IMR-90 (cell line): ENCODE results near the gene NFKBIE. TPM values are rescaled to one million over a fixed set of nuclear protein-coding genes. Genes with fewer than 3 reads are reported as not detected.

ENCODE experiments used
- ATAC-seq: fragments of 200-7000 bp; cut with Tn5 transposase; 2 replicates; pipeline ENCODE4 v1.9.1; 2020; ENCODE audit warnings: low read depth, mild to moderate bottlenecking, moderate library complexity
- BruUV-seq: library from RNA; stranded (reverse); fragments of 400-500 nt; replicated peaks from 2 replicates; lab custom pipeline; 2021; lab: Mats Ljungman, UMichigan
- CTCF ChIA-PET: fragments of 300-600 bp; formaldehyde crosslinking; extraction: SDS; loops from one replicate; lab custom pipeline; 2021; ENCODE audit warnings: antibody characterized with exemption; lab: Yijun Ruan, JAX
- POLR2A ChIA-PET: fragments of 300-600 bp; sonication (Branson Sonifier 250); formaldehyde crosslinking; loops from one replicate; lab custom pipeline; 2022; ENCODE audit warnings: antibody characterized with exemption; ENCODE audit not compliant: unreplicated experiment; lab: Charles Lee
- DNase-seq: peaks from one replicate; pipeline ENCODE4 v3.0.0; 2013
- H2AFZ ChIP-seq: replicated peaks from 2 replicates; pipeline ENCODE3; 2013; ENCODE audit warnings: low read length, mild to moderate bottlenecking; ENCODE audit not compliant: poor library complexity
- H2AK5ac ChIP-seq: 2 replicates; pipeline ENCODE4 v1.6.1; 2013; ENCODE audit warnings: low read depth, low read length, inconsistent platforms
- H2AK9ac ChIP-seq: replicated peaks from 2 replicates; pipeline ENCODE3; 2013; ENCODE audit warnings: mild to moderate bottlenecking, low read depth, low read length, moderate library complexity; ENCODE audit not compliant: poor library complexity
- H2BK120ac ChIP-seq: 2 replicates; pipeline ENCODE4 v1.6.1; 2013; ENCODE audit warnings: low read depth, low read length, inconsistent platforms
- H2BK15ac ChIP-seq: 3 replicates; pipeline ENCODE4 v1.6.1; 2013; ENCODE audit warnings: low read depth, low read length, inconsistent platforms
- H2BK20ac ChIP-seq: 2 replicates; pipeline ENCODE4 v1.6.1; 2013; ENCODE audit warnings: low read depth, mild to moderate bottlenecking, inconsistent platforms, low read length, moderate library complexity
- H2BK5ac ChIP-seq: 2 replicates; pipeline ENCODE4 v1.6.1; 2013; ENCODE audit warnings: mild to moderate bottlenecking, low read depth, low read length, inconsistent platforms; ENCODE audit not compliant: poor library complexity, severe bottlenecking
- H3K14ac ChIP-seq: replicated peaks from 2 replicates; pipeline ENCODE4 v1.6.1; 2013; ENCODE audit warnings: low read depth, low read length, inconsistent platforms
- H3K18ac ChIP-seq: 2 replicates; pipeline ENCODE4 v1.6.1; 2013; ENCODE audit warnings: low read depth, low read length, control low read depth
- H3K23ac ChIP-seq: 2 replicates; pipeline ENCODE4 v1.6.1; 2013; ENCODE audit warnings: low read depth, low read length, inconsistent platforms
- H3K27ac ChIP-seq: 2 replicates; pipeline ENCODE4 v1.5.1; 2013; ENCODE audit warnings: mild to moderate bottlenecking, control low read depth, low read length; ENCODE audit not compliant: insufficient read depth
- H3K27me3 ChIP-seq: 2 replicates; pipeline ENCODE4 v1.6.1; 2013; ENCODE audit warnings: low read length; ENCODE audit not compliant: control insufficient read depth, insufficient read depth
- H3K36me3 ChIP-seq: 2 replicates; pipeline ENCODE4 v1.6.1; 2013; ENCODE audit warnings: low read length, mixed read lengths; ENCODE audit not compliant: control insufficient read depth, insufficient read depth
- H3K4ac ChIP-seq: 2 replicates; pipeline ENCODE4 v1.6.1; 2013; ENCODE audit warnings: low read depth, low read length, inconsistent platforms
- H3K4me1 ChIP-seq: 2 replicates; pipeline ENCODE4 v1.6.1; 2013; ENCODE audit warnings: low read length, mixed read lengths; ENCODE audit not compliant: control insufficient read depth, insufficient read depth
- H3K4me2 ChIP-seq: 2 replicates; pipeline ENCODE4 v1.6.1; 2013; ENCODE audit warnings: low read depth, mild to moderate bottlenecking, control low read depth, low read length, moderate library complexity
- H3K4me3 ChIP-seq: 2 replicates; pipeline ENCODE4 v1.5.1; 2013; ENCODE audit warnings: low read depth, mild to moderate bottlenecking, control low read depth, low read length, moderate library complexity; ENCODE audit not compliant: insufficient read depth
- H3K56ac ChIP-seq: 2 replicates; pipeline ENCODE4 v1.6.1; 2013; ENCODE audit warnings: low read length, inconsistent platforms; ENCODE audit not compliant: insufficient read depth; ENCODE audit errors: extremely low read depth
- H3K79me1 ChIP-seq, 2 experiments: 2 replicates each; pipeline ENCODE4 v1.6.1; 2013; ENCODE audit warnings: low read length in 2 of 2, inconsistent platforms in 1 of 2, low read depth in 1 of 2
- H3K9ac ChIP-seq: 2 replicates; pipeline ENCODE4 v1.6.1; 2013; ENCODE audit warnings: low read depth, low read length, control low read depth
- H3K9me1 ChIP-seq: 2 replicates; pipeline ENCODE4 v1.6.1; 2013; ENCODE audit warnings: low read length, inconsistent platforms; ENCODE audit not compliant: insufficient read depth
- H3K9me3 ChIP-seq: 2 replicates; pipeline ENCODE4 v1.6.1; 2013; ENCODE audit warnings: low read length; ENCODE audit not compliant: control insufficient read depth, insufficient read depth
- H4K20me1 ChIP-seq: 2 replicates; pipeline ENCODE4 v1.6.1; 2013; ENCODE audit warnings: low read length, inconsistent platforms; ENCODE audit not compliant: insufficient read depth
- H4K5ac ChIP-seq: 2 replicates; pipeline ENCODE4 v1.6.1; 2013; ENCODE audit warnings: mild to moderate bottlenecking, low read depth, low read length, control low read depth
- H4K8ac ChIP-seq, 2 experiments: 2 replicates each; pipeline ENCODE4 v1.6.1; 2013; ENCODE audit warnings: low read depth in 2 of 2, low read length in 2 of 2, control low read depth in 1 of 2, inconsistent platforms in 1 of 2
- H4K91ac ChIP-seq: 2 replicates; pipeline ENCODE4 v1.6.1; 2013; ENCODE audit warnings: low read depth, low read length, inconsistent platforms; ENCODE audit not compliant: insufficient read depth
- CTCF ChIP-seq: conservative IDR thresholded peaks from 2 replicates; pipeline ENCODE4 v1.5.1; 2012; ENCODE audit warnings: mild to moderate bottlenecking, low read depth, low read length, improper control_type of control experiment
- ELK1 ChIP-seq: fragments of 150-350 bp; IDR thresholded peaks from 2 replicates; pipeline ENCODE4 v1.6.1; 2016; ENCODE audit warnings: low read depth, mild to moderate bottlenecking, low read length, moderate library complexity, borderline replicate concordance
- FOS ChIP-seq: fragments of 150-350 bp; IDR thresholded peaks from 2 replicates; pipeline ENCODE4 v1.6.1; 2016; ENCODE audit warnings: low read depth, low read length
- MAFK ChIP-seq: IDR thresholded peaks from 2 replicates; pipeline ENCODE4 v1.6.1; 2012; ENCODE audit warnings: low read depth, low read length, improper control_type of control experiment
- MAZ ChIP-seq: IDR thresholded peaks from 2 replicates; pipeline ENCODE4 v1.6.1; 2012; ENCODE audit warnings: low read depth, mild to moderate bottlenecking, low read length, improper control_type of control experiment, moderate library complexity, borderline replicate concordance
- NFE2L2 ChIP-seq: fragments of 150-350 bp; IDR thresholded peaks from 2 replicates; pipeline ENCODE4 v1.6.1; 2016; ENCODE audit warnings: low read depth, mild to moderate bottlenecking, low read length
- POLR2A ChIP-seq: IDR thresholded peaks from 2 replicates; pipeline ENCODE4 v1.6.1; 2012; ENCODE audit warnings: mild to moderate bottlenecking, low read depth, low read length
- RAD21 ChIP-seq: IDR thresholded peaks from 2 replicates; pipeline ENCODE4 v1.6.1; 2012; ENCODE audit warnings: low read length, improper control_type of control experiment
- RFX5 ChIP-seq: IDR thresholded peaks from 2 replicates; pipeline ENCODE4 v1.8.0; 2012; ENCODE audit warnings: low read depth, mild to moderate bottlenecking, low read length, moderate library complexity
- SMC3 ChIP-seq: fragments of 150-350 bp; IDR thresholded peaks from 2 replicates; pipeline ENCODE4 v1.6.1; 2016; ENCODE audit warnings: low read depth, mild to moderate bottlenecking, antibody characterized with exemption, low read length, moderate library complexity
- WGBS, 2 experiments: methylation state at CpG; one replicate each; pipeline versions ENCODE4 v1.1.5 to v1.1.7; 2013; ENCODE audit warnings: missing lambda C conversion rate in 2 of 2; ENCODE audit not compliant: insufficient read length in 1 of 2; ENCODE audit errors: extremely low coverage in 2 of 2; 5-methylcytosine and 5-hydroxymethylcytosine counted together
- dilution Hi-C: fragments of 300-500 bp; cut with HindIII; formaldehyde crosslinking; loops from one replicate; pipeline ENCODE4 v1.14.3; 2018; ENCODE audit warnings: low sequenced_read_pairs; ENCODE audit not compliant: unreplicated experiment
- in situ Hi-C: fragments of 300-500 bp; cut with MboI; formaldehyde crosslinking; loops from 3 replicates; pipeline ENCODE4 v1.14.3; 2019; ENCODE audit warnings: low sequenced_read_pairs, inconsistent platforms, mixed read lengths
- intact Hi-C: fragments of 100-400 bp; cut with micrococcal nuclease; formaldehyde crosslinking; loops from 2 replicates; pipeline ENCODE4 v1.10.0; 2022
- polyA plus RNA-seq, 3 experiments: library from polyadenylated mRNA; depleted of rRNA; stranded (reverse); fragments of >200 nt; gene quantifications; 2 replicates each; pipeline ENCODE4 v1.2.3, GENCODE V29; 2012; ENCODE audit warnings: low replicate concordance in 1 of 3
- total RNA-seq: library from RNA; depleted of rRNA; stranded (reverse); fragments of >200 nt; gene quantifications from 2 replicates; pipeline ENCODE4 v1.2.3, GENCODE V29; 2012
- TF ChIP-seq, protein P1 (sequence below): fragments of 150-350 bp; IDR thresholded peaks from 2 replicates; pipeline ENCODE4 v1.6.1; 2017; ENCODE audit warnings: mild to moderate bottlenecking, antibody characterized with exemption, low read length, low read depth

NFKBIE gene
- total and polyA plus RNA-seq, 2 of the 4 experiments (the other 2 are of a cell fraction): 7.9 to 13.0 TPM

GRCh38 chr6:44255871-44256774 lies 9.2 kb downstream of the NFKBIE start:
- no peaks in the 10 kb centered on the region for H3K9me3 ChIP-seq

More at GRCh38 chr6:44255871-44256774, 9.2 kb downstream of the NFKBIE start:
- dilution Hi-C loops: no loop called here
- peaks cover 55% of the 10 kb centered on the region for H4K20me1 ChIP-seq
- ChIA-PET POLR2A (interaction anchor here (2.0 kb wide), 1 partner anchor 9 kb away, joined by 27 read pairs; the partner anchor contains the start of gene HSP90AB1), CTCF (interaction anchor here (0.8 to 1.6 kb wide), 8 partner anchors 8 to 89 kb away, joined by 3 to 6 read pairs (median 4); no protein-coding TSS in a partner anchor)
- peak overlapping the region; percentile 99 for H3K4me2 ChIP-seq
- in situ Hi-C loops: no loop called here
- H3K27me3 ChIP-seq: no peaks in the 10 kb centered on the region
- H3K4ac ChIP-seq: peak overlapping the region; percentile 88
- H2BK120ac ChIP-seq: no peak overlapping the region
- no peak overlapping the region; the same call in 1 of the 2 replicates for H3K18ac ChIP-seq
- H3K56ac ChIP-seq: peak overlapping the region; percentile 79; the same call in 1 of the 2 replicates
- TF ChIP-seq RFX5: no peak
- no peak for TF ChIP-seq RAD21
- no peak for TF ChIP-seq POLR2A
- TF ChIP-seq SMC3: no peak
- TF ChIP-seq, protein P1, sequence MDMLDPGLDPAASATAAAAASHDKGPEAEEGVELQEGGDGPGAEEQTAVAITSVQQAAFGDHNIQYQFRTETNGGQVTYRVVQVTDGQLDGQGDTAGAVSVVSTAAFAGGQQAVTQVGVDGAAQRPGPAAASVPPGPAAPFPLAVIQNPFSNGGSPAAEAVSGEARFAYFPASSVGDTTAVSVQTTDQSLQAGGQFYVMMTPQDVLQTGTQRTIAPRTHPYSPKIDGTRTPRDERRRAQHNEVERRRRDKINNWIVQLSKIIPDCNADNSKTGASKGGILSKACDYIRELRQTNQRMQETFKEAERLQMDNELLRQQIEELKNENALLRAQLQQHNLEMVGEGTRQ: no peak
- no peak for TF ChIP-seq NFE2L2
- no peak for TF ChIP-seq ELK1
- no peak for TF ChIP-seq CTCF
- no peak for TF ChIP-seq MAFK
- TF ChIP-seq MAZ: no peak
- TF ChIP-seq FOS: no peak
- peak overlapping the region; percentile 5; the same call in 1 of the 2 replicates for H4K5ac ChIP-seq
- no TSS peak for BruUV-seq
- no peak overlapping the region for H2BK20ac ChIP-seq
- peak overlapping the region; percentile 87; the same call in 1 of the 2 replicates for H3K23ac ChIP-seq
- peak overlapping the region; percentile 79 for H2BK5ac ChIP-seq
- H3K4me1 ChIP-seq: peaks cover 8% of the 10 kb centered on the region
- H4K91ac ChIP-seq: peak overlapping the region; percentile 58; the same call in 1 of the 2 replicates
- no peak overlapping the region for H2BK15ac ChIP-seq
- peak overlapping the region; percentile 98 for H2AK9ac ChIP-seq
- WGBS, 2 experiments: 9% methylated on average over 9 of the region's 15 CpGs; no CpG with 5 or more reads in 1 of the 2 experiments
- peak overlapping the region; percentile 94 for H3K14ac ChIP-seq
- H3K36me3 ChIP-seq: peaks cover 49% of the 10 kb centered on the region
- H3K79me1 ChIP-seq: peaks cover 14 to 58% of the 10 kb centered on the region in 2 experiments
- peak overlapping the region; percentile 94 for H3K27ac ChIP-seq
- H2AK5ac ChIP-seq: peak overlapping the region; percentile 90
- H3K9ac ChIP-seq: peak overlapping the region; percentile 73
- 0 out of 4 replicates have a peak overlapping the region, but pooled peaks have one; percentile 85 to 94 for H4K8ac ChIP-seq
- no peak for DNase-seq
- no peak for ATAC-seq
- H2AFZ ChIP-seq: peak overlapping the region; percentile 96
- intact Hi-C loops: no loop called here
- peak overlapping the region; percentile 94 for H3K4me3 ChIP-seq
- peaks cover 6% of the 10 kb centered on the region; the same call in 1 of the 2 replicates for H3K9me1 ChIP-seq
